AG08395 (cell line): ENCODE measurements around the gene HBG2.
"Not testable (repeated sequence)": the region's sequence is repeated elsewhere in the genome, so short reads cannot be mapped to it uniquely, and the experiment has no call there.

ENCODE experiments used
- DNase-seq: peaks from one replicate; pipeline ENCODE4 v3.0.0; 2012; ENCODE audit warnings: mixed read lengths, low spot score

The HBG2 gene

GRCh38 chr11:5249807-5250396 lies 4.7 kb downstream of the HBG2 start, which contains the start of gene HBG1:
TSS of gene HBG1 (minus strand) at chr11:5249857. CDS start at chr11:5249804, 53 bp downstream.
- not testable (repeated sequence) for DNase-seq

- not testable (repeated sequence) for DNase-seq
Observed at GRCh38 chr11:5248498-5248897, 6.1 kb downstream of the HBG2 start.

GRCh38 chr11:5247472-5248192 lies 6.9 kb downstream of the HBG2 start:
- no peak for DNase-seq

DNA sequence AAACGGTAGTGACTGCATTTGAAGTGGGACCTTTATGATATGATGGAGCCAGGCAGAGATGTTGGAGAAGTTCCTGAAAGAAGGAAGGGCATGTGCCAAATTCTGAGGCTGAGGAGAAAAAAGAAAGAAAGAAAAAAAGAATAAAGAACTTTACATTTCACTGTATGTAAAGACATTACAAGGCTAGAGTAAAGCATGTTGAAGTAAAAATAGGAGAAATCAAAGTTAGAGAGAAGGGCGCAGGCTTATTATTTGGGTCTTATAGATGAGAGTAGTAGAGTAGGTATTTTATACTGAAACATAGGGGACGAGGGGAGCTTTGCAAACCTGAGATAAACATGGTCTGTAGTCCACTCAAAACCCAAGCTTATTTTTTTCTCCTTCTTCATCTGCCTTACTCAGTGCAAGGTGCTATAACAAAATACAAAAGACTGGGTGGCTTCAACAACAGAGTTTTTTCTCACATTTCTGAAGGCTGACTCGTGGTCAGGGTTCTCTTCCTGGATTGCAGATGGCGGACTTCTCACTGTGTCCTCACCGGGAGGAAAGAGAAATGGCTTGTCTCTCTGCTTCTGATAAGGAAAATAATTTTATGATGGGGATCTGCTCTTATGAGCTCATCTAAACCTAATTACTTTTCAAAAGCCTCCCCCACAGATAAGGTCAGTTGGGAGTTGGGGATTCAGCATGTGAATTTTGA lies 7.7 kb downstream of the HBG2 start:
- DNase-seq: no peak

DNA sequence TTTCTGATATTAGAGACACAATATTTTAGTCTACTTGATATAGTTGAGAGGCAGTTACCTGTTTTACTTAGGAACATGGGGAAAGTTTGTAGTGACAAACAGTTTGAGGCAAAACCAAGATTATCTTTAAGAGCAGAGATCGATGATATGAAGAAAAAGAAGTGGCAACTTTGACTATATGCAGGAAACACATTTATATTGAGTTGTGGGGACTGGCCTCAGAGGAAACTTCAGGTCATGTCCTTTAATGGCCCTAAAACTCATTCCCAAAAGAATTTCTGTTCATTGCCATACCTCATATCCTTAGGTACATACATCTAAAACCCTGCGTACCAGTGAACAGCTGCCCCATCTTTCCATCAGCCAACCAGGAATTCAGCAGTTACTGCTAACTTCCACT lies 9.4 kb downstream of the HBG2 start:
- no peak for DNase-seq

DNA sequence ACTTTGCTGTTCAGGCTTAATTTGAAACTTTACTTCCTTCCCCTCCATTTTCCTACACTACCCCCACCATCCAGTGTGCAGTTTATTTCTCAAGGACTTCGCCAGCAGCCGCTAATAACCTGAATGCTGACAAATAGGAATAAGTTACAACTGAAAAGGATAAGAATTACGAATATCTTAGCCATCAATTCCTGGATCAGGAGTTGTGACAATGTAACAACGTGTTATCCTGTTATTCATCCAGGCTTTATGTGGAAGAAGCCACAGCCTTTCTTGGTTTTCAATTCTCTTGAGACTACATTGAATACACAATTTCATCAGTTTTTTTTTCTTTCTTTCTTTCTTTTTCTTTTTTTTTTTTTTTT lies 10.8 kb downstream of the HBG2 start:
- DNase-seq: no peak

DNA sequence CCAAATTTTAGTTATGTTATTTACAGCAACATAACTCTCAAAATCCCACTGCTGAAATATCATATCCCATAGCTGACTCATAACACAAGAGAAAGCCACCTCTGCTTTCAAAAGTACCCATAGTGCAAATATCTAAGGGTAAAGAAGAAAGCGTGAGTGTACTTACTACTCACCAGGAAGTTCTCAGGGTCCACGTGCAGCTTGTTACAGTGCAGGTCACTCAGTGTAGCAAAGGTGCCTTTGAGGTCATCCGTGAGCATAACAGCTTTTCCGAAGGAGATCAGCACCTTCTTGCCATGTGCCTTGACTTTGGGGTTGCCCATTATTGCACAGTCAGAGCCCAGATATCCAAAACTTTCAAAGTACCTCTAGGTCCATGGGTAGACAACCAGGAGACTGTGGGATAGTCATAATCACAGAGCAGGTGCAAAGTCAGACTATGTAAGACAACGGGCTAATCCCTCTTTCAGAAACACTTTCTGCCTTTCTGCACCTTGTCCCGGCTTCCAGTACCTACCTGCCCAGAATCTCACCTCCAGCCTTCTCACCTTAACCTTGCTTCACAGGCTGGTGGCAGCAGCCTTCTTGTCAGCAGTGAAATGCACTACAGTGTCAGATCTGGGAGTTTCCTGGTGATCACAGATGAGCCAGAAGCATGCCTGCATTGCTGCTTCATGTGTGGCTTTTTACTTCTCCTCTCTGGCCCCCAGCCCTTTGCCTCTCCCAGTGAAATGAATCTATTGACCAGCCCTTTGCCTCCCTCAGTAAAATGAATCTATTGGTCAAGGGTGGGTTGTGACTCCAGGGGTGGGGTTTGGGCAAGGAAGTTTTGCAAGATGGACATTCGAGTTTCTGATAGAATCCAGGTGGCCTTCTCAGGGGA lies 11.4 kb downstream of the HBG2 start:
- no peak for DNase-seq

DNA sequence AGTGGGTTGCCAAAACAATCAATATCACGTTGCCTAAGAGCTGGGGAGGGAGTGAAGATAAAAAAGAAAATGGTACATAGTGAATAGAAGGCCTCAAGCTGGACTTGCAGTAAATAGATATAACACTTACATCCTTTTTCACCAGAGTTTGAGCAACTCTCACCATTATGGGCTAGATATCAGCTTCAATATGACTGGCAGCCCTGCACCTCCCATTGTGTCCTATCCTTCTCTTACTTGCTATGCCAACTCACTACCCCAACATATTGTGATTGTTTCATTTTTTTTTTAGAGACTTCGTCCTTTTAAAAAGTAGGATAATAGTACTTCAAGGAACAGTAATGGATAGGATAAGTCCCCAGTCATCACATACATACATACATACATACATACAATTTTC lies 12.4 kb downstream of the HBG2 start:
- DNase-seq: no peak

DNA sequence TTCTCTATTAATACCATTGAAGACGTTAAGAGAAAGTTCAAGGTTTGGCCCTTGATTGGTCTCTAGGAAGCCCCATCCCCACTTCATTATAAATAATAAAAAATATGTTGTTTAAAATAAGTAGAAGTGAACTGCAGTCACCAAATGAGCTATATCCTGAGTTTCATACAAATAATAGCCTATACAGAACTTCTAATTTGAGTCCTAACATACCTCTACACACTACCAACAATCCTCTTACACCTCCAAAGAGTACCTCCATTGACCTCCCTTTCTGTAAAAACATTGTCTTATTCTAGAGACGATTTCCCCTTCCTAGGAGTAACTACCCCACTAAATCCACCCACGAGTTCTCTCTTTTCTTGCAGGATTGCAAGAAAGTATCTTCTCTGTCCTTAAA lies 13.1 kb downstream of the HBG2 start:
- no peak for DNase-seq

DNA sequence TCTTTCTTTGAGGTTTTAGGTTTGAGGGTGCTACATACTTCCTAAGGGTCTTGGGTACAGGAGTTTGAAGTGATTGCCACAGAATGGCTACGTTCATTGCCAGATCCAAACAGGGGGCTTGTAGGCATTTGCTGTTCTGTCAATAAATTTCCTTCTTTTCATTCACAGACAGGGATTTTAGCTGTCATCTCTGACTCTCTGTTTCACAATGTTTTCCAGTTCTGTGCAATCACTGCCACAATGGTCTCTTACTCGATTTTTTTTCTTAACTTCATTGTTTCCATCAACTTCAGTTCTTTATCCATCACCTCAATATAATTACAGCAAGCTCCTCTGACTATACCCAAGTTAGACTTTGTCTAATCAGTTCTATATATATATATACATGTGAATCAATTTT lies 14.1 kb downstream of the HBG2 start:
- DNase-seq: no peak

DNA sequence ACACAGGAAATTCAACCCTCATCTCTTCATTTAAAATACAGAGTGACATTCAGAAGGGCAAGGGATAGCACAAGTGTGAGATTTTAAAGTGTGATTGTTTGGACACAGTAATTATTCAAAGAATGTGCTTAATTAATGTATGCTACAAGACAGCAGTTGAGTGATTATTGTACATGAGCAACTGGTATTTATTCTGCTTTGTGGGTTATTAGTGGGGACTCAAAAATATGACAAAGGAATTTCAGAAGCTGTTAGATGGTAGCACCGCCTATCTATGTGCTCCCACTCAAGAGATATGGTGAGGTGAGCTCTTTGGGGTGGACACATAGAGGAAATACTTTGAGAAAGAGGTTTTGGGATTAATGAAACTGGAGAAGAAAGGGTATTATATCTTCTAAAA lies 14.5 kb downstream of the HBG2 start:
- DNase-seq: no peak

GRCh38 chr11:5239046-5239445 lies 15.5 kb downstream of the HBG2 start:
- DNase-seq: no peak

GRCh38 chr11:5238486-5238885 lies 16.1 kb downstream of the HBG2 start:
- no peak for DNase-seq

DNA sequence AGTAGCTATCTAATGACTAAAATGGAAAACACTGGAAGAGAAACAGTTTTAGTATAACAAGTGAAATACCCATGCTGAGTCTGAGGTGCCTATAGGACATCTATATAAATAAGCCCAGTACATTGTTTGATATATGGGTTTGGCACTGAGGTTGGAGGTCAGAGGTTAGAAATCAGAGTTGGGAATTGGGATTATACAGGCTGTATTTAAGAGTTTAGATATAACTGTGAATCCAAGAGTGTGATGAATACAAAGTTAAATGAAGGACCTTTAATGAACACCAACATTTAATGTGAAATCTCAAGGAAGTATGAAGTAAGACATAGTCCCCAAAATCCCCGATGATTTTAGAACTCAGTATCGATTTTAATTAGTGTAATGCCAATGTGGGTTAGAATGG lies 17.2 kb downstream of the HBG2 start:
- no peak for DNase-seq

- DNase-seq: no peak
Observed at GRCh38 chr11:5235364-5236095, 19.1 kb downstream of the HBG2 start.

GRCh38 chr11:5234381-5234834 lies 20.2 kb downstream of the HBG2 start, which contains the start of gene HBD:
TSS of gene HBD (minus strand) at chr11:5234483. CDS start at chr11:5234433, 50 bp downstream.
- peak; percentile 61 for DNase-seq

GRCh38 chr11:5233307-5233706 lies 21.3 kb downstream of the HBG2 start:
- no peak for DNase-seq

- DNase-seq: no peak
Observed at GRCh38 chr11:5232821-5233220, 21.8 kb downstream of the HBG2 start.

- DNase-seq: no peak
Observed at GRCh38 chr11:5232176-5232575, 22.4 kb downstream of the HBG2 start.

DNA sequence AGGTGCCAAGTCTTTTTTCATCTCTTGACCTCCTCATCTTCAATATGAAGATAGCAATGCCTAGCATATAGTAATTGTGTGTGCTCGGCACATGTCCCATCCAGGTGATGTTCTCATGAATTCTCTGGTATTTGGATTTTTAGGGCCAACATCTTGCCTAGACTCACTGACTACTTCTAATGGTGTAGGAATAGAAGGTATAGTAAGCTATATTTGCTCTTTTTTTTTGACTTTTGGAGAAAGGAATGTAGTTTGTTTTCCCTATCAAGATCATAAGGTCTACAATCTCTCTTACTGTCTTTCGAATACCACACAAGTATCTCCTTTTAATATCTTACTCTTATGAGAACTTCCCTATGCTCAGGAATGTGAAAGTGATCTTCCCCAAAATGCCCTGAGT lies 23.5 kb downstream of the HBG2 start:
- no peak for DNase-seq

- no peak for DNase-seq
Observed at GRCh38 chr11:5230266-5230665, 24.3 kb downstream of the HBG2 start.
